Measurements from ENCODE around the gene GBX2.

DNA sequence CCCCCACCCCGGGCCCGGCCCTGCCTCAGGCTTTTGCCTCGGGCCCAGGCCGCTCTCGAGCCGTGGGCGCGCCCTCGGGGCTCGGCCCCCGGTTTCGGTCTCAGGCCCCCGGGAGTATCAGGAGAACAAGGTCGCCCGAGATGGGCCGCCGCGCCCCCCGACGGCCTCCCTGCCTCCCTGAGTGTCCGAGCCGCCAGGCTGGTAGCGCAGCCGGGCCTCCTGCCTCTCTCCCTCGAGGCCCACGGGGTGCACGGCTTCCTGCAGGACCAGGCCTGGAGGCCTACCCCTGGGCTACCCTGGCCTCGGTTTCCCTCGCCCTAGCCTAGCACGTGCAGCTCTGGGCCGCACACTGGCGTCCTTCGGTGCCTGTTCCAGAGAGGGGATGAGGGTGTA, 8.4 kb downstream of the GBX2 start:
- no peak for TF ChIP-seq TARDBP (IDR thresholded peaks at IDR 0.05)
- no peak for TF ChIP-seq SUZ12 (IDR thresholded peaks at IDR 0.05)

Measured in HEK293T (cell line).